HG03469 (cell line): ENCODE data around the gene CDK5RAP2.
"Not testable (repeated sequence)": the region's sequence is repeated elsewhere in the genome, so short reads cannot be mapped to it uniquely, and the experiment has no call there.

Source experiments
- ATAC-seq: cut with Tn5 transposase; IDR thresholded peaks from one replicate; pipeline ENCODE4 v1.9.1; 2021; ENCODE audit warnings: mild to moderate bottlenecking, moderate library complexity, moderate number of reproducible peaks; ENCODE audit not compliant: unreplicated experiment

CDK5RAP2 gene

DNA sequence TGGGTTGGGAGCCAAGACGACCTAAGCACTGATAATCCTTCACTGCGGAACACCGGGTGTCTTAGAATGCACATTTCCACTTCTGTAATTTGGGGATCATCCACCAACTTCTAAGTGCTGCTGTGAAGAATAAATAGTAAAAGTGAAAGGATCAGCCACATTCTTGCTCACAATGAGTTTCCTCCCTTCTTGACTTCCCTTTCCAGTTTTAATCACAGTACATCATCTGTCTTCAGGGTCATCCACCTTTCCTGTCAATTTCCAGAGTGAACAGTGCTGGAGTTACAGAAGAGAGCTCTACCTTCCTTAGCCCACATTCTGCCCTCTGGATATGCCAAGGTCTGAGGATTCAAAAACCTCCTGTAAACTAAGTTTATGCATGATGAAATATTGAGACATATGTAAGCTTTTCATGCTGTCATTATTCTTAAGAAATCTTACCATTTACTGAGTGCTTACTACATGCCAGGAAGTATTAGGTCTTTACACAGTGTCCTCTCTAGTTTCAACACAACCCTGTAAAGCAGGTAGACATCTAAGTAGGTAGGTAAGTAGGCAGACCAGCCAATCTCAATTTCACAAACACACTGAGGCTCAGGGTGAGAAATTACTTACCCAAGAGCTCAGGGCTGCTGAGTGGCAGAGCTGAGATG is 105.2 kb downstream of the CDK5RAP2 start:
- ATAC-seq: no peak

DNA sequence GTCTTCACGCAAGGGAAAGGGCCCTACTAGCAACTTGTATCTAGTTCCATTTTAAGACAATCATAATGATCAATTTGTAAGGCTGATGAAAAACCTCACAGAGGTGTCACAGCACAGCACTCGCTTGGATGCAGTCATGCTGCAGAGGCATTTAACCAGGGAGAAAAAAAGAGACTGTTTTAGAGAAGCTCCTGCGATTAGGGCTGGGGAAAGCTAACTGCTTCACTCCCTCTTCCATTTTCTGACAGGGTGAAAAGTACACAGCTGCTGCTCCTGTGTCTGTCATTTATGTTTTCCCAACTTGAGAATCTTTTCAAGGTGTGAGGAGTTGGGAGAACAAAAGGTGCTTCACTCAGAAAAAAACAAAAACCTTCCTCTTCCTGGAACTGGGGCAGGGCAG is 106.4 kb downstream of the CDK5RAP2 start:
- ATAC-seq: no peak

DNA sequence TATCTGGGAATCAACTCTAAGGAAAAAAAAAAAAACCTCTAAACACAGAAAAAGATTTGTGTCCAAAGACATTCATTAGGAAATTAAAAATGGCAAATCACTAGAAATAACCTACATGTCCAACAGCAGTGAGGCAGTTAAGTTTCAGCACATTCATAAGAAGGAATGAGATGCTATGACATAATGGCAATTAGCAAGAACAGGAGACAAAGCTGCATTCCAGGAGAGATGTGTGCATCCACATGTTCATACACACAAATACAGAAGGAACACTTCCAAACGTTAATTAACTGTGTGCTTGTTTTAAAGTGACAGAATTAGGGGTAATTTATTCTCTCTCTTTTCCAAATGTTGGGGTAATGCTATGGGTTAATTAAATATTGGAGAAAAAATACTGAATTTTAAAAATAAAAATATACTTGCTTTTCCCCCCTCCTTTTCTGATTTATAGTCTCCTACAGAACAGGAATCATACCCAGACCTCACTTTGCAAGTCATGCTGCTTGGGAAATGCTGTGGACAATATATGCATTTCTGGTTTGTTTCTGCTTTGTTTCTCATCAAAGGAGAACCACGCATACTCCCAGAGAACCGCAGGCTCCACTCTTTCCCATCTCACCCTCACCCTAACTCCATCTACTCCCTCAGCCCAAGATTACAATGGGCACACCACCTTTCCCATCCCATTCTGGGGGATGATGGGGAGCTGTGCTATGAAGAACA is 114.1 kb downstream of the CDK5RAP2 start:
- no peak for ATAC-seq

DNA sequence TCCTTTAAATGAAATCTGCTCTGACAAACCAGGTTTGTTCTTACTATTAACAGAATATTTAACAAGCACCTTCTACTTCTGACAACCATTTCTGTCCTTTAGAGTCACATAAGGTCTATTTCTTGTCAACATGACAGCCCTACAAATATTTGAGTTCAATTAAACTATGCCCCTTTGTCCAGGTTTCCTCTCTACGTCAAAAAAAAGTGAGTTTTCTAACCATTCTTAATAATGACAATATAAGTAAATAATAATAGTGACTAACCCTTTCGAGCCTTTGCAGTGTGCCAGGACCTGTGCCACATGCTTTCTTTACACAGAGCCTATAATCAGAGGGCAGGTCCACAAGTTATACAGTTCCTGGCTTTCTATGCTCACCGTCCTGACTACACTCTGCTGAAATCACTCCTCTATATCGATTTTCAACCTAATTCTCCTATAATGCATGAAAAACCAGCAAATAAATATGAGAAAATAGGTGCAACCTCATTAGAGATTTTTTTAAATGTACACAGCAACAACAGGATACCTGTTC is 115.0 kb downstream of the CDK5RAP2 start:
- ATAC-seq: no peak

DNA sequence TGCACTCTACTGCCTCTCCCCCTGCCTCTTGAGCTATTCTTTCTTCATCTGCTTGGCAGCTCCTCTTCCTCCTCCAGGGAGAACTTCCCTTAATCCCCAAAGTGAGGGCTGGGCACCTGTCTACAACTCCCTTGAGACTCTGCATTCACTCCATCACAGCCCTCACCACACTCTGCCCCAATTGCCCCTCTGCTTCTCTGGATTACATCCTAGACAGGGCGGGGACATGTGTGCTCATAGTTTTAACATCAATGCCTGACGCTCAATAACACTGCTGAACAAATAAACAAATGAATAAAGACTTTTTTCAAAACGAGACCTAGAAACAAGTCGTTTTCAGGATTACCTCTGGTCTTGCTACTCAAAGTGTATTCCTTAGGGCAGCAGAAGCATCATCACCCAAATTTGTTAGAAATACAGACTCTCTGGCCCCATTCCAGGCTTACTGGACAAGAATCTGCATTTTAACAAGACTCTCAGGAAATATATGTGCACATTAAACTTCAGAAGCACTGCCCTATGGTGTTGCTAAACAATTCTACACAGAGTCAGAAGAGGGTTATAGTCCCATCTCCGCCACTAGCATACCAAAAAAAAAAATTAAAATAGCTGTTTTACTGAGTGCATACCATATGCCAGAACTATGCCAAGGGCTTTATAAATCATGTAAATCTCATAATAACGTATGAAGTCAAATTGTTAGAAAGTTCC is 115.6 kb downstream of the CDK5RAP2 start:
- ATAC-seq: no peak

DNA sequence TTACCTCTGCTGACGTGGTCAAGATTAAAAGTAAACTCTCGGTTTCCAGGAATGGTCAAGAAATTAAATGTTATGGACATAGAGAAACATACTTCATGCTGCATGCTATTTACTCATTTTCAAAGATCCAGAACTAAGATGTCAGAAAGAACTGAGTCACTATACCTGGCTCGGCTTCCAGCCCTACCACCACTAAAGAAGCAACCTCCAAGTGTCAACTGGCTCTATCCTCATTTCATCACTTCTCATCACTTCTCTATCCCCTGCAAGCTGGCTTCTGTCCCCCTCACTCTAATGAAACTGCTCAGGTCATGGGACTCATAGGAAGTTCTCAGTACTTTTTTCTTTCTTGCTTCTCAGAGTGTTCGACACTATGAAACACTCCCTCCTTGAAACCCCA is 116.2 kb downstream of the CDK5RAP2 start:
- ATAC-seq: no peak

DNA sequence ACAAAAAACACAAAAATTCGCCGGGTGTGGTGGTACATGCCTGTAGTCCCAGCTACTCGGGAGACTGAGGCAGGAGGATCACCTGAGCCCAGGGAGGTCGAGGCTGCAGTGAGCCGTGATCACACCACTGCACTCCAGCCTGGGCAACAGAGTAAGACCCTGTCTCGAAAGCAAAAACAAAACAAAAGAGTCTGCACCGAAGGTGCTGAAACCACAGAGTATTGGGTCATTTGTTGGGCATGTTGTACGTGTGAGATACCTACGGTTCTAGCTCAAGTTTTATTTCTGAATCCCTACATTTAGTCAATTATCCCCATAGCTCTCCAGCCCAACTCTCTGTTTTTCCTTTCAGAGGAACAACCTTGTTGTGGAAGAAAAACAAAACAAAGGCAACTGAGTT is 118.3 kb downstream of the CDK5RAP2 start:
- ATAC-seq: not testable (repeated sequence)

DNA sequence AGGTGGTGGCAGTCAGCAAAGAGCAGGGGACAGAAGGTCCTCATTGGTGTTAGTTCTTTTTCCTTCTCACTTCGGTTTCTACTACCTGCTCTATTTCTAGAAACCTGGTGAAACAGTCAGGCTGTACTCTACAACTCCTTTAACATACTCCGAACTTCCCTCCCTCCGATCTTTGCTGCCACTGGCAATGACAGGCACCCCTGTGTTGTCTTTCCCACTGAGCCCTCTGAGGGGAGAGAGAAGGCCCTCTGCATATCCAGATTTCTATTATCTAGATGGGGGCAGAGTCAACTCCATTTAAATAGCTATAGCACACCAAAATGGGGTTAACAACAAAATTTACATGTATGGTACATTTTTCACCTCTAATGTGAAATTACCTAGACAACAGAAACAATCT is 123.7 kb downstream of the CDK5RAP2 start:
- ATAC-seq: no peak

DNA sequence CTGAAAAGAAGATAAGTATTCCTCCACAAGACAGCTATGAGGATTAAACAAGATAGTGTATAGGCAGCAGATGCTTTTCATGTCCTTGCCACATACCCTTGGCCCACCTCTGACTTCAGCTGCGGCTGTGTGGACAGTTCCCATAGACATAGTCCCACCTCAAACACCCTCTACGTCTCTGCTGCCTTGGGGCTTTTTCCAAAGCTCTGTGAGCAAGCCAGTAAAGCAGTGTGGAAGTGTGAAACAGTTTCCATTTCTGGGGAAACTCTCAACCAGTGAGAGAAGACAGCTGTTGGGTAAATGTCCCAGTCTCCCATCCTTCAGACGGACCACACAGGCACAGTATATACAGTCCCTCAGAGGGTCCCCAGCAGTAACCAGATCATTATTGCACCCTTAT is 125.5 kb downstream of the CDK5RAP2 start:
- no peak for ATAC-seq

DNA sequence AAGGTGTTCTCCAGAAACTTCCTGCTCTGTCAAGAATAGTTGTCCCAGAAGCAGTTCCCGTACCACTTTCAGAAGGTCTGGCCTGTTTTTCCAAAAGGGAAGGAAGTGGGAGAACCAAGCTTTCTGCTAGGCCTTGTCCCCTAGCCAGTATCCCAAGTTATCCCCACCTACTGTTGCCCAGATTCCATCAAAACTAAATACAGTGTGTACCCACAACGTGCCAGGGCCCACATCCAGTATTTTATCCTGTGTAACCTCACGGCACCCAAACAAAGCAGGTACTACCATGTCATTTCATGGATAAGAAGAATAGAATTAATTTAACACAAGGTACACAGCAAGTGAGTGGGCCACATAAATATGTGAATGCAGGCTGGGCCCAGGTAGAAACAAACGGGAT is 126.2 kb downstream of the CDK5RAP2 start:
- ATAC-seq: no peak

DNA sequence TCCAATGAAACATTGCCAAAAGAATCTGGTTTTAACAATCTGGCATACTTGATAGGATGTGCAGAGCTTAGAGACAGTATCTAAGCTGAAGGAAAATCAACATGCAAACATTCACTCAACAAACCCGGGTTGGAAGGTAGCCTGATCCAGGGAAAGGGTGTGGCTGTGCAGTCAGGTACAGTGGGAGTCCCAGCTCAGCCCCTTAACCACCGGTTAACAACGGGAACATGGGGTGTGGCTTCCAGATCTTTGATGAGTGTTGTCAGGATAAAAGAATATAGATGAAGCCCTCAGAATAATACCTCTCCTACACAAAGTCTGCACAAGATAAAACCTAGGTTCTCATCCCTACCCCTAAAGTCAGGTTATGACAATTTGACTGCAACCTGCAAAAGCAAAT is 127.3 kb downstream of the CDK5RAP2 start:
- ATAC-seq: no peak

DNA sequence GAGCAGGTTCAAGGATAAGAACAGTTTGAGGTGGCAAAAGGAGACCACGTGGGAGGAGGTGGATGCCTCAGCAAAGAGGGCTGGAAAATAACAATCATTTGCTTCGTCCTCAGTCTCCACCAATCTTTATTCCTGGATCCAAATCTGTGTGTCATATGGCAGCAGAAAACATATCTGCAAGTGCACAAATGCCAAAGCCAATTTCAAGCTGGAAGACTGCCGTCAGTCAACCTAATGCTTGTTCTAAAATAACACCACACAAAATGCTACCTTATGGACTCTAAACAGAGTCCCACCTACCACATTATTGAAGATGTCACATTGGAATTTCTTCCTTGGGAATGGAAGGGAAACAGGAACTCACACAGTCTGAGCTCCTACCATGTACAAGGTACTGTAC is 129.1 kb downstream of the CDK5RAP2 start:
- ATAC-seq: no peak

DNA sequence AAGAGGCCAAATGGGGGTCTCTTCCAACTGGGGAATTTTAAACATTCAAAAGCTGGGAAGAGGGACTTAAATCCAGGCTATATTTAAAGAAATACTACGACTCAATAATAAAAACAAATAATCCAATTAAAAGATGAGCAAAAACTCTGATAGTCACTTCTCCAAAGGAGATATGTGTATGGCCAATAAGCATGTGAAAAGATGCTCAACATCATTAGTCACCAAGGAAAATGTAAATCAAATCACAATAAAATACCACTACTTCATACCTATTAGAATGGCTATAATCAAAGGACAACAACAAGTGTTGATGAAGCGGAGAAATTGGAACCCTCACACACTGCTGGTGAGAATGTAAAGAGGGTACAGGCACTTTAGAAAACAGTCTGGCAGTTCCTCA is 130.4 kb downstream of the CDK5RAP2 start:
- no peak for ATAC-seq

DNA sequence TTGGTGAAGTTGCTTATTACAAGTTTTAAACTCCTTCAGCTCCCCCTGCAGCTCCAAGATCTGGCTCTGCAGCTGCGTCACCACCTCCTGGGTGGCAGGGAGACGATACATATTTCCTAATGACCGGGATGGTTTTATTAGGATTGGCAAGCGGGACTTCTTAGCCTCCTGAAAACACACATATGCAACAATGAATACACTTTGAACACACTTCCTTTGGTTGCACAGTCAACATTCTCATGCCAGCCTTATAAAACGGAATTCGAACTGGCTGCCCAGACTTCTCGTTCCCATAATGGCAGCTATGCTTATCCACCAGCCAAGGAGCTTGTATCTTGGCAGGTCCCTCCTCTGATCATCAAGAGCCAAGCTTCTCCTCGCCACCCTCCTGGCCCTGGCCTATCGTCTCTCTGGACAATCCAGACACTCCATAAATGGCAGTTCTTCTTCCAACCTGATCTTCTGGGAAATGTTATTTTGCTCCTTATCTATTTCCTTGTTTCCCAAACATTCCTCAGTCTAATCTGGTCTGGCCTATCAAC is 131.9 kb downstream of the CDK5RAP2 start:
- no peak for ATAC-seq

DNA sequence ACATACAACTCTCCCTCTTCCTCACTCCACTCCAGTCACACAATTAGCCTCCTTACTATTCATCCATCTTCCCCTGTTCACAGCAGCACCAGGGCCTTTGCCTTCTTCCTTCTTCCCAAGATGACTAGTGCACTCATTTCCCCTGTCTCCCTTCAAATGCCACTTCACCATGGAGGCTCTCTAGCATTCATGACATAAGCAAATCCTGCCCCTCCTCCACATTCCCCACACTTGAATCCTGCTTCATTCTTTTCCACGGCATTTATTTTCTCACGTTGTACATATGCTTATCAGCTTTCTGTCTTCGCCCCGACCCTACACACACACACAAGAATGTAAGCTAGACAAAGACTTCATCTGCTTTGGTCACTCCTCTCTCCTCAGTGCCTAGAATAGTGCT is 133.3 kb downstream of the CDK5RAP2 start:
- no peak for ATAC-seq

DNA sequence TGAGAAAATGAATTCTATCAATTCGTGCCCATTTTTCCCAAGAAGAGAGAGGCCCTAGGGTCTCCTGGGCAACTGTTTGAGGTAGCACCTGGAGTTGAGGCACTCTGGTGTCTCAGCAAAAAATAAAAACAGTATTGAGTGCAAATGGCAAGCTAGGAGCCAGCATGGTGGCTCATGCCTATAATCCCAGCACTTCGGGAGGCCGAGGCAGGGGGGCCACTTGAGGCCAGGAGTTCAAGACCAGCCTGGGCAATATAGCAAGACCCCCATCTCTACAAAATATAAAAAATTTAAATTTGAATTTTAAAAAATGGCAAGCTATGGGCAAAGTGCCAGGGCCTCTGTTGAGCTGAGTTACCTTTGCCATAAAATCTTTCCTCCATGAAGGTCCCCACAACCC is 136.0 kb downstream of the CDK5RAP2 start:
- ATAC-seq: no peak

DNA sequence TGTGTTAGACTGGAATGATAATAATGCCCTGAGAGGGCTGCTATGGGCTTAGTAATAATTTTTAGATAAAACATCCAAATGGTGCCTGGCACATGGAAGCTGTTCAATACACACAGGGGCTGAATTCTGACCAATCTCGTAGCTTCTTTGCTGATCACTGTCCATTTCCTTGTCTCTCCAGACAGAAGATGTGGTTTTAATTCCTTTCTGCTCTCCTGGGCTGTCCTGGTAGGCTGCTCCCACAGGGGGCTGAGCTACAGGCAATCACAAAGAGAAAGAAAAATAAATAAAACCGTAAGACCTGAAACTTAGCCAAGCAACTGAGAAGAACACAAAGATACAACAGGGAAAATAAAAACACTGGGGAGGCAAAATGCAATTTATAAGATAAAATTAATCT is 136.5 kb downstream of the CDK5RAP2 start:
- no peak for ATAC-seq

DNA sequence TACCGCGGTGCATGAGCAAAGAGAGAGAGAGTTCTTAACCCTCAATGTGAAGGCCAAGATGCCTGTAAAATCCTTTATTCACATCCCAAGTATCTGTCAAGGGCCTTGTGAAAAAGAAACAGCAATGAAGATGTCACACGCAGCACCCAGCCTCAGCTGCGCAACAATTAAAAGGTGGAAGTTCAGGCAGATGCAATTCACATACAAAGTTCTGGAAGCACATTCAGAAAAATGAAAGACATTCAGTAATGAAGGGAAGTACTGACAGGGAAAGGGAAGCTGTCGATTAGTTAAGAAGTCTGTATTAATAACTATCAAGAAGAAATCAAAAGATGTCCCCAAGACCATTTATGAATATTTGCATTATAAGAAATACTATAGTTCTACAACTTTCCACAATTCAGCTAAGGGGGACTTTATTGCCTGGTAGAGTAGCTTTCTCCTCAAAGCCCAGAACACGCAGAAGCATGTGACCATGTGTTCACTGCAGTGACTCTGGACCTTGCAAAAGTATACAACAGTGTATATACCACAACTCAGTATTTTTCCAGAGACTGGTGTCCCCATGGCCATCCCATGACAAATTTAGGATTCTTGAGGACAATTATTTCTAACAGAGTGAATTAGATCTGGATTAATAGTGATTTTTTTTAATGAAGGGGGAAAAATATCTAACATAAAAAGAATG is 137.5 kb downstream of the CDK5RAP2 start:
- no peak for ATAC-seq

DNA sequence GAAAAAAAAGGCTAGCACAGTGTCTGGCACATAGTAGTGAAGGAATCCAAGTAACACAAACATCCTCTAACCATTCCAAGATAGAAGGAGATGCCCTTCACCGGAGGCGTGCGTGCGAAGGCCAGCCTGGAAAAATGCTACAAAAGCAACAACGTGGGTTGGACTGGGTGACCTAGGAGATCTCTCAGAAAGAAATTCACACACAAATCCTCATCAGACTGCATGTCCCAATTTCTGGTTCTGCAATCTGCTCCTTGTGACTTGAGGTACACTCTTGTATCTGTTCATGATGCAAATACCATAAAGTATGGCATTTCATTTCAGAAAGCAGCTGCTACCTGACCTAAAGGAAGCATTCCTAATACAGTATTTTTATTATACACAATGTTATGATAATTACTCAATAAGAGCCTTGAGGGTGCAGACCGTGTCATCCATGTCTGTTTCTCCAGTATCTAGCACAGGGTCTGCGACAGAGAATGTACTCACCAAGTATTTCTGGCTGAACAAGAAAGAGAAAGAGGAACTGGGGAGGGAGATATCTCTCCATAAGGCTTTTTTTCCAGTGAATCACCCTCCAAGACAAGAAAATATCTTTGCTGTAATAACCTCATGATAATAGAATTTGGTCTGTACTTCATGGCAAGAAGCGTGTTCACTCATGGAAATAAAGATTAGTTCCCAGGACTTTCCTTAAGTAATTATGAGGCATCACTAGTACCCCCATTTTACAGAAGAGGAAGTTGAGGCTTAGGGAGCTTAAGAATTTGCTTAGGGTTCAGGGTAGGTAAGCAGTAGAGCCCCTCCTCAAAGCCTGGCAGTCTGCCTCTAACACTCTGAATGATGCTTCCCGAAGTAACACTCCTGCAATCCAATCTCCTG is 138.3 kb downstream of the CDK5RAP2 start:
- ATAC-seq: no peak

DNA sequence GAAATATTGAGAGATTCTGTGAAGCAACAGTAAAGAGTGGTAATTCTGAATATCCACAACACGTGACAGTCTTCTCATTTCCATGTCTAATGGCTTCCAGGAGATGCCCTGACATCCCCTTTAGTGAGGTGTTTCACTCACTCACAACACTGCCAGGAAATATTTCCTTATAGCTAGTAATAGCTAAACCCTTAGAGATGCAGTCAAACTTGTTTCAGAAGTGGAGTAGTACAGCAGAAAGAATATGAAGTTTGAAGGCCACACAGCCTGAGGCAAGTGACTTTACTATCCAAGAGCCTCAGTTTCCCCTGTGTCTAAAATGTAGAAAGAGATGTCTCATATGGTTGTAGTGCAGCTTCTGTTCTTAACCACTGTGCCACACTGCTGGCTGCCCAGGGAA is 139.2 kb downstream of the CDK5RAP2 start:
- ATAC-seq: no peak
